Vagina (tissue), 2 donors: Measurements from ENCODE around the gene DEFB131A.

Experiments
- POLR2A ChIP-seq, 2 donors: fragments of 450-650 bp; IDR thresholded peaks; one replicate each; pipeline ENCODE4 v1.6.1; 2017; ENCODE audit warnings: antibody characterized with exemption in 2 of 2, mild to moderate bottlenecking in 2 of 2, moderate library complexity in 2 of 2
- TF ChIP-seq, protein P1 (sequence below), 3 experiments: fragments of 450-650 bp in 2 of 3; fragments of 200-600 bp in 1 of 3; sonication (generic) in 1 of 3; IDR thresholded peaks; one replicate each; pipeline ENCODE4 v1.5.1; 2017 to 2019; ENCODE audit warnings: antibody characterized with exemption in 3 of 3, mild to moderate bottlenecking in 2 of 3, moderate library complexity in 2 of 3

GRCh38 chr4:9409793-9410192 is 34.4 kb upstream of the DEFB131A start:
- TF ChIP-seq, protein P1, sequence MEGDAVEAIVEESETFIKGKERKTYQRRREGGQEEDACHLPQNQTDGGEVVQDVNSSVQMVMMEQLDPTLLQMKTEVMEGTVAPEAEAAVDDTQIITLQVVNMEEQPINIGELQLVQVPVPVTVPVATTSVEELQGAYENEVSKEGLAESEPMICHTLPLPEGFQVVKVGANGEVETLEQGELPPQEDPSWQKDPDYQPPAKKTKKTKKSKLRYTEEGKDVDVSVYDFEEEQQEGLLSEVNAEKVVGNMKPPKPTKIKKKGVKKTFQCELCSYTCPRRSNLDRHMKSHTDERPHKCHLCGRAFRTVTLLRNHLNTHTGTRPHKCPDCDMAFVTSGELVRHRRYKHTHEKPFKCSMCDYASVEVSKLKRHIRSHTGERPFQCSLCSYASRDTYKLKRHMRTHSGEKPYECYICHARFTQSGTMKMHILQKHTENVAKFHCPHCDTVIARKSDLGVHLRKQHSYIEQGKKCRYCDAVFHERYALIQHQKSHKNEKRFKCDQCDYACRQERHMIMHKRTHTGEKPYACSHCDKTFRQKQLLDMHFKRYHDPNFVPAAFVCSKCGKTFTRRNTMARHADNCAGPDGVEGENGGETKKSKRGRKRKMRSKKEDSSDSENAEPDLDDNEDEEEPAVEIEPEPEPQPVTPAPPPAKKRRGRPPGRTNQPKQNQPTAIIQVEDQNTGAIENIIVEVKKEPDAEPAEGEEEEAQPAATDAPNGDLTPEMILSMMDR (IDR thresholded peaks at IDR 0.05) = no peak
- no peak for TF ChIP-seq POLR2A (IDR thresholded peaks at IDR 0.05)
